ENCODE results near the gene PKMYT1. TPM values are rescaled to one million over a fixed set of nuclear protein-coding genes. Genes with fewer than 3 reads are reported as not detected.

The PKMYT1 gene
- total and polyA plus RNA-seq, 2 experiments from 2014 or later = 90.9 to 100 TPM

- Histone ChIP-seq H2AFZ (no peak overlapping the region), H3K9me2 (ENCODE audit: insufficient read depth) (no peaks in the 10 kb centered on the region), H4K20me1 (replicated peaks; ENCODE audit: insufficient read depth) (no peaks in the 10 kb centered on the region; the same call in 1 of the 2 replicates), H3K27me3 (ENCODE audit: insufficient read depth) (no peaks in the 10 kb centered on the region), H3K4me3 (no peak overlapping the region), H3K27ac (ENCODE audit: low read depth) (no peak overlapping the region), H3F3A (replicated peaks; ENCODE audit: low read depth) (no peaks in the 10 kb centered on the region), H3K4me2 (no peak overlapping the region), H3K79me2 (replicated peaks; ENCODE audit: insufficient read depth) (no peaks in the 10 kb centered on the region), H3K4me1 (ENCODE audit: insufficient read depth) (no peaks in the 10 kb centered on the region), H3K36me3 (ENCODE audit: insufficient read depth) (no peaks in the 10 kb centered on the region)
- Mint-ChIP-seq H3K36me3 (ENCODE audit: low read depth) (peaks cover 13% of the 10 kb centered on the region; the same call in 2 of the 3 replicates), H3K4me3 (no peak overlapping the region), H3K9me3 (no peaks in the 10 kb centered on the region), H3K4me1 (peaks cover 13% of the 10 kb centered on the region), H3K27ac (no peak overlapping the region), H3K27me3 (ENCODE audit: insufficient read depth, low read depth, poor library complexity) (peaks cover 6% of the 10 kb centered on the region)
- TF ChIP-seq POLR2AphosphoS5 (IDR thresholded peaks at IDR 0.05; ENCODE audit: low read depth) = no peak
- no peak for TF ChIP-seq STAT1 (IDR thresholded peaks at IDR 0.05; ENCODE audit: unreplicated experiment)
- no peak for TF ChIP-seq ZNF114 (CRISPR knock-in tag; IDR thresholded peaks at IDR 0.05)
- TF ChIP-seq NANOG (IDR thresholded peaks at IDR 0.05; ENCODE audit: borderline replicate concordance) = no peak
- TF ChIP-seq EZH2 (IDR thresholded peaks at IDR 0.05; ENCODE audit: low read depth, unreplicated experiment) = no peak
- no peak for TF ChIP-seq ZNF331 (CRISPR knock-in tag; IDR thresholded peaks at IDR 0.05; ENCODE audit: low read depth)
- TF ChIP-seq REST (IDR thresholded peaks at IDR 0.05; ENCODE audit: unreplicated experiment) = no peak
- TF ChIP-seq ETS1 (IDR thresholded peaks at IDR 0.05) = no peak
- TF ChIP-seq EZH2phosphoT487 (IDR thresholded peaks at IDR 0.05; ENCODE audit: unreplicated experiment) = no peak
- TF ChIP-seq CREB1 (CRISPR knock-in tag; IDR thresholded peaks at IDR 0.05; ENCODE audit: low read depth) = no peak
- no peak for TF ChIP-seq ZNF462 (CRISPR knock-in tag; IDR thresholded peaks at IDR 0.05)
- TF ChIP-seq JUNB (IDR thresholded peaks at IDR 0.05; ENCODE audit: unreplicated experiment) = no peak
- no peak for TF ChIP-seq CTCF (conservative IDR thresholded peaks at IDR 0.05; ENCODE audit: low read depth in 2 of 2)
- no peak for ATAC-seq
- no peak for DNase-seq (ENCODE audit: low spot score)
Measured at GRCh38 chr16:2933136-2933535, 47.1 kb downstream of the PKMYT1 start.

Measured in GM23338 (cell line).